Smooth muscle cell (in vitro differentiated cells): ENCODE measurements around the gene BICC1. TPM values are rescaled to one million over a fixed set of nuclear protein-coding genes. Genes with fewer than 3 reads are reported as not detected.
A peak's percentile ranks its signal among the peaks of the same experiment; 100 is the strongest.

Source experiments
- DNase-seq: peaks from one replicate; lab custom pipeline; 2025; ENCODE audit not compliant: unreplicated experiment; lab: John Stamatoyannopoulos, UW
- H2AFZ ChIP-seq: fragments of 200-600 bp; sonication (generic); 2 replicates; pipeline ENCODE4 v1.6.0; 2016; ENCODE audit warnings: antibody characterized with exemption, low read depth, mild to moderate bottlenecking
- H3F3A ChIP-seq: fragments of 200-600 bp; sonication (generic); 2 replicates; pipeline ENCODE4 v1.6.0; 2017; ENCODE audit warnings: antibody characterized with exemption, low read depth
- H3K27ac ChIP-seq: fragments of 200-600 bp; sonication (generic); 2 replicates; pipeline ENCODE4 v1.5.1; 2016; ENCODE audit warnings: low read depth, mild to moderate bottlenecking
- H3K27me3 ChIP-seq: fragments of 200-600 bp; sonication (generic); 2 replicates; pipeline ENCODE4 v1.6.1; 2016; ENCODE audit warnings: low read depth, mild to moderate bottlenecking
- H3K36me3 ChIP-seq: fragments of 200-600 bp; sonication (generic); 2 replicates; pipeline ENCODE4 v1.5.1; 2016; ENCODE audit warnings: low read depth
- H3K4me1 ChIP-seq: fragments of 200-600 bp; sonication (generic); 2 replicates; pipeline ENCODE4 v1.5.1; 2016; ENCODE audit warnings: low read depth
- H3K4me2 ChIP-seq: fragments of 200-600 bp; sonication (generic); 2 replicates; pipeline ENCODE4 v1.6.0; 2016; ENCODE audit warnings: mild to moderate bottlenecking
- H3K4me3 ChIP-seq: fragments of 200-600 bp; sonication (generic); 2 replicates; pipeline ENCODE4 v1.5.1; 2016; ENCODE audit warnings: mild to moderate bottlenecking
- H3K79me2 ChIP-seq: fragments of 200-600 bp; sonication (generic); 2 replicates; pipeline ENCODE4 v1.6.0; 2016; ENCODE audit warnings: low read depth, mild to moderate bottlenecking
- H3K9ac ChIP-seq: fragments of 200-600 bp; sonication (generic); 2 replicates; pipeline ENCODE4 v1.6.0; 2016; ENCODE audit warnings: low read depth
- H3K9me3 ChIP-seq: fragments of 200-600 bp; sonication (generic); replicated peaks from 2 replicates; pipeline ENCODE4 v1.5.1; 2016; ENCODE audit warnings: low read depth
- H4K20me1 ChIP-seq: fragments of 200-600 bp; sonication (generic); 2 replicates; pipeline ENCODE4 v1.6.0; 2016; ENCODE audit warnings: low read depth
- WGBS: methylation state at CpG from one replicate; pipeline ENCODE4 v1.1.7; 2016; ENCODE audit warnings: low lambda C conversion rate; 5-methylcytosine and 5-hydroxymethylcytosine counted together
- polyA plus RNA-seq: library from polyadenylated mRNA; unstranded; fragments of >200 nt; fragmentation: Nextera tagmentation; extraction: Ambion mirVana; gene quantifications from 2 replicates; pipeline ENCODE4 v1.2.1, GENCODE V29; 2016
- total RNA-seq: library from RNA; depleted of rRNA; stranded (reverse); fragments of >200 nt; gene quantifications from 2 replicates; pipeline ENCODE4 v1.2.3, GENCODE V29; 2014
- TF ChIP-seq, protein P1 (sequence below): fragments of 200-600 bp; sonication (generic); IDR thresholded peaks from 2 replicates; pipeline ENCODE4 v1.5.1; 2017; ENCODE audit warnings: borderline replicate concordance, mild to moderate bottlenecking, antibody characterized with exemption; ENCODE audit not compliant: insufficient read depth, poor library complexity, severe bottlenecking

BICC1 gene
- total and polyA plus RNA-seq, 2 experiments from 2014 or later = 7.9 to 23.0 TPM

DNA sequence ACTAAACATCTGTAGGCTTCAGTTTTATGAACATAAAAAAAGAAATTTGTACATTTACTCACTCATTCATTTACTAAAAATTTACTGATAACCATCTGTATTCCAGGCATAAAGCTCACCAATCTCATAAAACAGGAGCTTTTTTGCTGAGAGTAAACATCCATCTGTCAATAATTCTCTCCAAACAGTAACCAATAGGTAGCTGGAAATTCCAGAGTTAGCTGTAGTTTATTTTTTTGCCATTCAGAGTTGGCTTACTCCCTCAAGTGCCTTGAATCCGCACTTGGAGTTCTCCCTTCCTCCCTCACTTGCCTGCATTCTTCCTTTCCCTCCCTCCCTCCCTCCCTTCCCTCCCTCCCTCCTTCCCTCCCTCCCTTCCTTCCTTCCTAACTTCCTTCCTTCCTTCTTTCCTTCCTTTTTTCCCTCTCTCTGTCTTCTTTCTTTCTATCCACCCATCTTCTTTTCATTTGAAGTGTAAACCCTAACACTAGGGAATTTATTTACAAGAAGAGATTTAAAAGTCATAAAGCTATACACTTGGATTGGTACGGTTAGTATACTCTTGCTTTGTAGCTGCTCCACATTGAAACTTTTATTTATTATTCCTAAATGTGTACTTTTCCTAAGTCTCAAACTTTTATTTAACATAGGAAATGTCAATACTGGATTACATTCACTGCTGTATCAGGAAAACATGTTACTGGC, 44.6 kb upstream of the BICC1 start:
- DNase-seq = no peak
- Histone ChIP-seq H3K9ac (no peak overlapping the region), H3K36me3 (no peaks in the 10 kb centered on the region), H3K4me1 (no peaks in the 10 kb centered on the region), H3K79me2 (no peaks in the 10 kb centered on the region), H3F3A (no peaks in the 10 kb centered on the region), H3K4me3 (no peak overlapping the region), H2AFZ (no peak overlapping the region), H4K20me1 (no peaks in the 10 kb centered on the region), H3K9me3 (no peaks in the 10 kb centered on the region), H3K27me3 (no peaks in the 10 kb centered on the region), H3K4me2 (no peak overlapping the region), H3K27ac (no peak overlapping the region)
- TF ChIP-seq, protein P1, sequence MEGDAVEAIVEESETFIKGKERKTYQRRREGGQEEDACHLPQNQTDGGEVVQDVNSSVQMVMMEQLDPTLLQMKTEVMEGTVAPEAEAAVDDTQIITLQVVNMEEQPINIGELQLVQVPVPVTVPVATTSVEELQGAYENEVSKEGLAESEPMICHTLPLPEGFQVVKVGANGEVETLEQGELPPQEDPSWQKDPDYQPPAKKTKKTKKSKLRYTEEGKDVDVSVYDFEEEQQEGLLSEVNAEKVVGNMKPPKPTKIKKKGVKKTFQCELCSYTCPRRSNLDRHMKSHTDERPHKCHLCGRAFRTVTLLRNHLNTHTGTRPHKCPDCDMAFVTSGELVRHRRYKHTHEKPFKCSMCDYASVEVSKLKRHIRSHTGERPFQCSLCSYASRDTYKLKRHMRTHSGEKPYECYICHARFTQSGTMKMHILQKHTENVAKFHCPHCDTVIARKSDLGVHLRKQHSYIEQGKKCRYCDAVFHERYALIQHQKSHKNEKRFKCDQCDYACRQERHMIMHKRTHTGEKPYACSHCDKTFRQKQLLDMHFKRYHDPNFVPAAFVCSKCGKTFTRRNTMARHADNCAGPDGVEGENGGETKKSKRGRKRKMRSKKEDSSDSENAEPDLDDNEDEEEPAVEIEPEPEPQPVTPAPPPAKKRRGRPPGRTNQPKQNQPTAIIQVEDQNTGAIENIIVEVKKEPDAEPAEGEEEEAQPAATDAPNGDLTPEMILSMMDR = no peak
- WGBS = 82% methylated on average over 2 of the region's 2 CpGs

DNA sequence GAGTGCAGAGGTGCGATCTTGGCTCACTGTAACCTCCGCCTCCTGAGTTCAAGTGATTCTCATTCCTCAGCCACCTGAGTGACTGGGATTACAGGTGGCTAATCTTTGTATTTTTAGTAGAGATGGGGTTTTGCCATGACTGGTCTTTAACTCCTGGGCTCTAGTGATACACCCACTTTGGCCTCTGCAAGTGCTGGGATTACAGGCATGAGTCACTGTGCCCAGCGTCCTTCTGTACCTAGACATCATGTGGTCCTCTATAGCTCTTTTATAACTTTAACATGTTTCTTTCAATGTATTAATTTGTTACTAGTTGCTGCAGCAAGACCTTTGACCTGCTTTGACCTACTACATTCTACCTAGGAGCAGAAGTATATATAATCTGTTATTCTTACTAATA, 38.7 kb upstream of the BICC1 start:
- TF ChIP-seq, protein P1 = no peak
- Histone ChIP-seq H3K4me3 (no peak overlapping the region), H3K27me3 (no peaks in the 10 kb centered on the region), H3F3A (peaks cover 17% of the 10 kb centered on the region), H3K4me2 (peak overlapping the region; percentile 43), H2AFZ (no peak overlapping the region), H3K36me3 (no peaks in the 10 kb centered on the region), H3K79me2 (no peaks in the 10 kb centered on the region), H3K4me1 (no peaks in the 10 kb centered on the region), H4K20me1 (no peaks in the 10 kb centered on the region), H3K9me3 (no peaks in the 10 kb centered on the region), H3K27ac (peak overlapping the region; percentile 20), H3K9ac (no peak overlapping the region)
- 63% methylated on average over 3 of the region's 3 CpGs for WGBS
- no peak for DNase-seq

DNA sequence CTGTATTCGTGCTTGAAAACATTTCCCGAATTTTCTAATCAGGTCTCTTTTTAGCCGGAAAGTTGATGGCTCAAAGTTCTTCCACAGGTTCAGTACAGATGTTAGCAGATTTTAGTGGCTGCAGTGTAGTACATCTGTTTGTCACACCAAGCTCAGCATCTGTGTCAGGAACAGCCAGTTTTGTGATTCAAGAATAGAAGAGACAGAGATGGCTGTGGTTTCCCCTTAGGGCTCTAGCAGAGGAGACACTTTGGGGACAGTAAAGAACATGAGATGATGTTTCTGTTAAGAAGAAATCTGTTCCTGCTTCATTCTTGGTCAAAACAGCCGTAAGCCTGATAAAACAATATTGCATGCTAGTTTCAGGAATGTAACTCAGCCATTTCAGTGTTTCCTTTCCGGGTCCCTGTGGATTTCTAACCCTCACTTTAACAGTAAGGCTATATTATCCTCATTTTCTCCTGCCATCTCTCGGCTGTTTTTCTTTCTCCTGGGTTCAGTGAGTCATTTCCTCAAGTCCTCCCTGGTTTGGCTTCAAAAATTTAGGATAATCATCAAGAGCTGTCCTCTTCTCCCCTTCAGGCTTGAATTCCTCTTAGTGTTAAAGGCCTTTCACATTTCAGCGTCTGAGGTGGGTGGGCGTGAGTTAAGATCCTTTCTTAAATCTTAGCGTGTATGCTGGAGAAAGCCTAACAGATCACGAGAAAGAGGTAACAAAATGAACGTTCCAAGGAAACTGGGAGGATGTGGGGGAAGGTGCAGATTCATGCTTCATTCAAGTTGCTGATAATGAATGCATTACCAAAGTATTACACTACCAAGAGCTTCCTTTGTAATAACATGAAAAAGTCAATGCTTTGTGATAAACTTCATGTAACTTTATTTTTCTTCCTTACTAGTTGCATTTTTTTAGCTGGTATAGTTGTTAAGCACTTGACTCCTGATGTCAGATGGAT, 37.1 kb upstream of the BICC1 start:
- Histone ChIP-seq H4K20me1 (no peaks in the 10 kb centered on the region), H3F3A (peaks cover 17% of the 10 kb centered on the region), H2AFZ (peak overlapping the region; percentile 81), H3K79me2 (no peaks in the 10 kb centered on the region), H3K27ac (peak overlapping the region; percentile 78), H3K4me2 (peak overlapping the region; percentile 73), H3K4me1 (no peaks in the 10 kb centered on the region), H3K9ac (peak overlapping the region; percentile 15), H3K36me3 (no peaks in the 10 kb centered on the region), H3K9me3 (no peaks in the 10 kb centered on the region), H3K4me3 (peak overlapping the region; percentile 2), H3K27me3 (no peaks in the 10 kb centered on the region)
- TF ChIP-seq, protein P1 = no peak
- no peak for DNase-seq
- 33% methylated on average over 11 of the region's 11 CpGs for WGBS
